Measurements from ENCODE around the gene BMAL1. TPM values are rescaled to one million over a fixed set of nuclear protein-coding genes. Genes with fewer than 3 reads are reported as not detected.

The BMAL1 gene
- total RNA-seq, 2 donors from 2014 or later = 3.7 to 7.2 TPM

GRCh38 chr11:13236626-13237025 lies 41.0 kb upstream of the BMAL1 start:
- WGBS, 2 experiments (ENCODE audit: insufficient coverage in 1 of 2, insufficient read length in 1 of 2) = 62 to 73% methylated on average over 2 of the region's 2 CpGs
- H3K4me1 Mint-ChIP-seq = no peaks in the 10 kb centered on the region
- H3K9me3 Mint-ChIP-seq = peaks cover 4% of the 10 kb centered on the region
- H3K9me3 ChIP-seq (ENCODE audit: control insufficient read depth, low read length) = peaks cover 9% of the 10 kb centered on the region
- H3K36me3 Mint-ChIP-seq (ENCODE audit: low read depth) = no peaks in the 10 kb centered on the region
- no peak overlapping the region for H3K27ac ChIP-seq (ENCODE audit: low read depth, low read length)
- H3K4me3 ChIP-seq (ENCODE audit: low read length) = no peak overlapping the region
- H3K27me3 Mint-ChIP-seq (ENCODE audit: insufficient read depth) = peaks cover 12% of the 10 kb centered on the region
- no peak overlapping the region for H3K27ac Mint-ChIP-seq
- TF ChIP-seq CTCF (conservative IDR thresholded peaks at IDR 0.05) = no peak
- H3K36me3 ChIP-seq (ENCODE audit: control insufficient read depth, insufficient read depth, low read length) = no peaks in the 10 kb centered on the region
- H3K9ac ChIP-seq (ENCODE audit: extremely low read depth, low read length, poor library complexity, severe bottlenecking) = no peak overlapping the region
- H3K4me1 ChIP-seq (ENCODE audit: control insufficient read depth, insufficient read depth, low read length) = no peaks in the 10 kb centered on the region
- no peak for DNase-seq
- H3K4me3 Mint-ChIP-seq = no peak overlapping the region
- H3K27me3 ChIP-seq (ENCODE audit: control insufficient read depth, insufficient read depth, low read length, poor library complexity, severe bottlenecking) = peaks cover 13% of the 10 kb centered on the region

GRCh38 chr11:13237761-13238160 lies 39.8 kb upstream of the BMAL1 start:
- no peak overlapping the region for H3K4me3 ChIP-seq (ENCODE audit: low read length)
- peaks cover 11% of the 10 kb centered on the region for H3K27me3 ChIP-seq (ENCODE audit: control insufficient read depth, insufficient read depth, low read length, poor library complexity, severe bottlenecking)
- peaks cover 4% of the 10 kb centered on the region for H3K9me3 Mint-ChIP-seq
- no peak overlapping the region for H3K27ac ChIP-seq (ENCODE audit: low read depth, low read length)
- H3K4me1 Mint-ChIP-seq = no peaks in the 10 kb centered on the region
- peaks cover 10% of the 10 kb centered on the region for H3K27me3 Mint-ChIP-seq (ENCODE audit: insufficient read depth)
- no peaks in the 10 kb centered on the region for H3K4me1 ChIP-seq (ENCODE audit: control insufficient read depth, insufficient read depth, low read length)
- no peaks in the 10 kb centered on the region for H3K36me3 Mint-ChIP-seq (ENCODE audit: low read depth)
- H3K9ac ChIP-seq (ENCODE audit: extremely low read depth, low read length, poor library complexity, severe bottlenecking) = no peak overlapping the region
- TF ChIP-seq CTCF (conservative IDR thresholded peaks at IDR 0.05) = no peak
- no peak overlapping the region for H3K27ac Mint-ChIP-seq
- H3K36me3 ChIP-seq (ENCODE audit: control insufficient read depth, insufficient read depth, low read length) = no peaks in the 10 kb centered on the region
- no peak overlapping the region for H3K4me3 Mint-ChIP-seq
- DNase-seq = no peak
- peaks cover 9% of the 10 kb centered on the region for H3K9me3 ChIP-seq (ENCODE audit: control insufficient read depth, low read length)
- WGBS, 2 experiments (ENCODE audit: insufficient coverage in 1 of 2, insufficient read length in 1 of 2) = 89 to 93% methylated on average over 6 to 7 of the region's 7 CpGs

- 51 to 75% methylated on average over 2 to 3 of the region's 4 CpGs for WGBS, 2 experiments (ENCODE audit: insufficient coverage in 1 of 2, insufficient read length in 1 of 2)
- TF ChIP-seq CTCF (conservative IDR thresholded peaks at IDR 0.05) = peak; percentile 93
These were observed 38.6 kb upstream of the BMAL1 start for GRCh38 chr11:13238879-13239514.

More at GRCh38 chr11:13238879-13239514, 38.6 kb upstream of the BMAL1 start:
- Mint-ChIP-seq H3K27ac (no peak overlapping the region), H3K4me3 (no peak overlapping the region), H3K27me3 (ENCODE audit: insufficient read depth) (peaks cover 16% of the 10 kb centered on the region), H3K4me1 (no peaks in the 10 kb centered on the region), H3K36me3 (ENCODE audit: low read depth) (no peaks in the 10 kb centered on the region), H3K9me3 (peaks cover 4% of the 10 kb centered on the region)
- DNase-seq = peak; percentile 83
- H3K27ac ChIP-seq (ENCODE audit: low read depth, low read length) = no peak overlapping the region
- peaks cover 7% of the 10 kb centered on the region for H3K27me3 ChIP-seq (ENCODE audit: control insufficient read depth, insufficient read depth, low read length, poor library complexity, severe bottlenecking)
- H3K4me1 ChIP-seq (ENCODE audit: control insufficient read depth, insufficient read depth, low read length) = no peaks in the 10 kb centered on the region
- peaks cover 9% of the 10 kb centered on the region for H3K9me3 ChIP-seq (ENCODE audit: control insufficient read depth, low read length)
- H3K9ac ChIP-seq (ENCODE audit: extremely low read depth, low read length, poor library complexity, severe bottlenecking) = no peak overlapping the region
- no peak overlapping the region for H3K4me3 ChIP-seq (ENCODE audit: low read length)
- H3K36me3 ChIP-seq (ENCODE audit: control insufficient read depth, insufficient read depth, low read length) = no peaks in the 10 kb centered on the region

Measured in endodermal cell (in vitro differentiated cells).